HG03064 (cell line): ENCODE data around the gene PDZRN3.

ENCODE experiments used
- ATAC-seq: cut with Tn5 transposase; IDR thresholded peaks from one replicate; pipeline ENCODE4 v1.9.1; 2021; ENCODE audit warnings: low read depth; ENCODE audit not compliant: unreplicated experiment

The PDZRN3 gene

GRCh38 chr3:73624017-73624820 is 522 bp downstream of the PDZRN3 start:
- no peak for ATAC-seq

GRCh38 chr3:73623346-73623745 is 1.4 kb downstream of the PDZRN3 start:
- no peak for ATAC-seq

GRCh38 chr3:73622091-73622805 is 2.5 kb downstream of the PDZRN3 start:
- ATAC-seq = no peak

GRCh38 chr3:73621388-73621787 is 3.4 kb downstream of the PDZRN3 start:
- no peak for ATAC-seq

GRCh38 chr3:73618461-73618860 is 6.3 kb downstream of the PDZRN3 start:
- ATAC-seq = no peak

GRCh38 chr3:73616056-73616455 is 8.7 kb downstream of the PDZRN3 start:
- ATAC-seq = no peak

- ATAC-seq = no peak
Measured at GRCh38 chr3:73614419-73614818, 10.3 kb downstream of the PDZRN3 start.

- no peak for ATAC-seq
Measured at GRCh38 chr3:73611176-73611575, 13.6 kb downstream of the PDZRN3 start.

- ATAC-seq = no peak
Measured at GRCh38 chr3:73610493-73610892, 14.2 kb downstream of the PDZRN3 start.

- no peak for ATAC-seq
Measured at GRCh38 chr3:73609655-73610054, 15.1 kb downstream of the PDZRN3 start.

GRCh38 chr3:73609315-73609641 is 15.5 kb downstream of the PDZRN3 start:
- no peak for ATAC-seq

GRCh38 chr3:73608456-73609314 is 16.1 kb downstream of the PDZRN3 start:
- ATAC-seq = no peak

GRCh38 chr3:73605861-73606260 is 18.9 kb downstream of the PDZRN3 start:
- no peak for ATAC-seq

- no peak for ATAC-seq
Measured at GRCh38 chr3:73605412-73605811, 19.3 kb downstream of the PDZRN3 start.

- no peak for ATAC-seq
Measured at GRCh38 chr3:73604451-73604850, 20.3 kb downstream of the PDZRN3 start.

GRCh38 chr3:73603762-73604171 is 21.0 kb downstream of the PDZRN3 start:
- no peak for ATAC-seq

- no peak for ATAC-seq
Measured at GRCh38 chr3:73602170-73602569, 22.6 kb downstream of the PDZRN3 start.

GRCh38 chr3:73601481-73601880 is 23.3 kb downstream of the PDZRN3 start:
- ATAC-seq = no peak

GRCh38 chr3:73601011-73601410 is 23.7 kb downstream of the PDZRN3 start:
- no peak for ATAC-seq

GRCh38 chr3:73600293-73600938 is 24.3 kb downstream of the PDZRN3 start:
- no peak for ATAC-seq

GRCh38 chr3:73599605-73600004 is 25.1 kb downstream of the PDZRN3 start:
- no peak for ATAC-seq
